GM20000 (cell line): Measurements from ENCODE around the gene IDI2.
A peak's percentile ranks its signal among the peaks of the same experiment; 100 is the strongest.

ENCODE experiments used
- DNase-seq: peaks from one replicate; pipeline ENCODE4 v3.0.0; 2012; ENCODE audit warnings: low spot score
- CTCF ChIP-seq: IDR thresholded peaks from 2 replicates; pipeline ENCODE4 v1.5.1; 2012; ENCODE audit warnings: mild to moderate bottlenecking, control low read depth; ENCODE audit errors: extremely low read depth, missing control alignments

Gene IDI2

GRCh38 chr10:987870-988666 is 37.6 kb downstream of the IDI2 start, which contains the start of gene GTPBP4:
Gene GTPBP4 (plus strand): TSS chr10:988434. CDS start chr10:988480, 46 bp downstream.
- DNase-seq: peak; percentile 97
- TF ChIP-seq CTCF: peak; percentile 82

- TF ChIP-seq CTCF: no peak
- DNase-seq: no peak
Measured at GRCh38 chr10:987620-987869, 38.1 kb downstream of the IDI2 start.

DNA sequence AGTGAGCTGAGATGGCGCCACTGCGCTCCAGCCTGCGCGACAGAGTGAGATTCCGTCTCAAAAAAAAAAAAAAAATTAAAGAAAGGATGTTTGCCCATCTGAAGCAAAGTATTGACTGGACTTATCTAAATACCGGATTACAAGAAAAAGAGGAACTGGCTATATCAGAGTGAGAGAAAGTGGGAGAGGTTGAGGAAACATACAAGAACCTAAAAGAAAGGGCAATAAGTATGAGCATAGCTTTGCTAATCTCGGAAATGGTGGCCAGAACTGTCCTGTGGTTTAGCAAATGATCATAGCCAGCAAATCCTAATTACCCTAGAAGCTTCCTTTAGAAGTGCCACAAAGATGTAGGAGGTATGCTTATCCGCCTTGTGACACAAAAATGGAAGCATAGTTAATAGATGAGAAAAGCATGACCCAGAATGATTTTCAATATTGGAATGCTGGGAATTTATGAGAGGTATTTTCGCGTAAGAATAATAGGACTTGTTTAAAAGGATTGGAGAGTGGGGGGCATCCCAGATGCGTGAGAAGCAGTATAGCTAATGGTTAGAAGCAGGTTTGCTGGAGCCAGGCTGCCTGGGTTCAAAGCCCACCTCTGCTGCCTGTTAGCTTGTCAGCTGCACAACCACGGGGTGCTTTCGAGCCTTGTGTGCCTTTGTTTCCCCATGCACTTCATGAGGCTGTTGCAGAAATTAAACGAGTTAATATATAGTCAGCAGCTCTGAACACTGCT is 38.6 kb downstream of the IDI2 start:
- TF ChIP-seq CTCF: no peak

GRCh38 chr10:986137-986825 is 39.4 kb downstream of the IDI2 start:
- no peak for DNase-seq
- TF ChIP-seq CTCF: no peak

More for the DNA sequence above, 38.6 kb downstream of the IDI2 start:
- no peak for DNase-seq

DNA sequence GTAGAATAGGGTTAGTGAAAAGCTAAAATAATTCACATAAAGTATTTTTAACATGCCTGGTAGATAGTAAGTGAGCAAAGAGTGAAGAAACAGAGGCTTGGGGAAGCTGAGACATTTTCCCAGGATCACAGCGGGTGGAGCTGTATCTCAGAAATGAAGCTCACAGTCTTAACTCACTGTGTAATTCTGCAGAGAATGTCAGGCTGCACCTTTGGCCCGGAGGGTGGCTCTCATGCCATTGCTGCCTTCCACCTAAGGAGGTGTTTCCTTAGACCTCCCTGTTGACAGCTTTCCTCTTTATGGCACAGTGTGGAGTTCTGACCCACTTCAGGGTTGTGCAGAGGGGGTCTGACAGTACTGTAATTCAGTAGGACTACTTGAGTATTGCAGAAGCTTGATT is 40.3 kb downstream of the IDI2 start:
- DNase-seq: no peak
- no peak for TF ChIP-seq CTCF

- no peak for TF ChIP-seq CTCF
- no peak for DNase-seq
Measured at GRCh38 chr10:983971-984655, 41.5 kb downstream of the IDI2 start.

DNA sequence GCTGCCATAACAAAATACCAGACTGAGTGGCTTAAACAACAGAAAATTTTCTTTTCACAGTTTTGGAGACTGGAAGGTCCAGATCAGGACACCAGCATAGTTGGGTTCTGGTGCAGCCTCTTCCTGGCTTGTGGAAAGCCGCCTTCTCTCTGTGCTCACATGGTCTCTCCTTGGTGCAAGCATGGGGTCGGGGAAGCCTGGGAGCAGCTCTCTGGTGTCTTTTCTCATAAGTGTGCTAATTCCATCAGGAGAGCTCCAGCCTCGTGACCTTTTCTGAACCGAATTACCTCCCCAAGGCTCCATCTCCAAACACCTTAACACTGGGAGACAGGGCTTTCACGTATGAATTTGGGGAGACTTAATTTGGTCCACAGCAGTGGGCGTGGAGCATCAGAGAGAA is 42.3 kb downstream of the IDI2 start:
- DNase-seq: no peak
- TF ChIP-seq CTCF: no peak
